Stimulated activated naive CD8-positive, alpha-beta T cell treated with anti-CD3 and anti-CD28 coated beads, Interleukin-15, Interleukin-2, amounts not matched to agents 100 ng/mL and 50 ng/mL, for 24 hours (primary cell): ENCODE measurements around the gene GPR61.

Experiments used
- H3K27ac Mint-ChIP-seq: one replicate; pipeline ENCODE4 v1.8.0; 2021; ENCODE audit warnings: mild to moderate bottlenecking, mixed read lengths
- H3K27me3 Mint-ChIP-seq: one replicate; pipeline ENCODE4 v1.8.0; 2021; ENCODE audit warnings: mixed read lengths
- H3K36me3 Mint-ChIP-seq: one replicate; pipeline ENCODE4 v1.8.0; 2021; ENCODE audit warnings: low read depth, mixed read lengths
- H3K4me1 Mint-ChIP-seq: one replicate; pipeline ENCODE4 v1.8.0; 2021; ENCODE audit warnings: low read depth, mixed read lengths
- H3K4me3 Mint-ChIP-seq: one replicate; pipeline ENCODE4 v1.8.0; 2021; ENCODE audit warnings: mild to moderate bottlenecking, mixed read lengths
- H3K9me3 Mint-ChIP-seq: one replicate; pipeline ENCODE4 v1.8.0; 2021; ENCODE audit warnings: mixed read lengths

Gene GPR61

DNA sequence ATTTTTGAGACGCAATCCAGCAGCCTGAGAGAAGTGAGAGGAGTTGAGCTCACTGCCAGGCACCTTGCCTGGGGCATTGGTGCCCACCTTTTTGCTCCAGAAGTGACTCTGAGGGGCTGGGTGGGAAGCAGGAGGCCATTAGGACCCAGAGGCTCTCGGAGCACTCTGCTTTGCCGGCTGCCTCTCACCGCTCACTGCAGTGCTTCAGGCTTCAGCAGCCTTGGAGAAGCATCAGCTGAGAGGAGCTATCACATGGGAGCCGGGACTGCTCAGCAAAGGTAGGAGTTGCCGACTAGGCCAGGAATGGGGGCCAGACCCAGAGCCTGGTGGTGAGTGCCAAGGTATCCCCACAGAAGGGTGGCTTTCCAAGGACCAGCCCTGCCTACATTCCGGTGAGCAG is at the start of gene GPR61:
TSS of gene GPR61 (plus strand) at position 197 of the 400 bp plus-strand sequence. CDS start 3,151 bp downstream, outside the sequence.
- Mint-ChIP-seq H3K9me3 (no peaks in the 10 kb centered on the region), H3K36me3 (no peaks in the 10 kb centered on the region), H3K27me3 (no peaks in the 10 kb centered on the region), H3K4me1 (no peaks in the 10 kb centered on the region), H3K4me3 (no peak within 1 kb of the TSS), H3K27ac (no peak within 1 kb of the TSS)

GRCh38 chr1:109490029-109490933 is 49.4 kb upstream of the GPR61 start:
- no peaks in the 10 kb centered on the region for H3K9me3 Mint-ChIP-seq

DNA sequence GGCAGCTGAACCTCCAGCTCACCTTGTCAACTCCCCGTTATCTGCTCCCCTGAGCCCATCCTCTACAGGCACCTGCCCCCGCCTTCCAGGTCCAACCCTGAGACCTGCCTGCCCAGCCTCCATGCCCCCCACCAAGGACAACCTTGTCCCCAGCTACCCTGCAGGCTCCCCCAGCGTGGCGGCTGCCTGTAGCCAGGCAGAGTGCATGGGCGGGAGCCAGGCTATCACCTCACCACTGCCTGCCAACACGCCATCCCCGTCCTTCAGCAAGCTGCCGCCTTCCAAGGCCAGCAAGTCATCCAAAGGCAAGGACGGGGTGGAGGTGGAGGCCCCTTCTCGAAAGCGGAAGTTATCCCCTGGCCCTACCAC is 48.8 kb upstream of the GPR61 start:
- Mint-ChIP-seq H3K27me3 (no peaks in the 10 kb centered on the region), H3K36me3 (peaks cover 11% of the 10 kb centered on the region), H3K9me3 (no peaks in the 10 kb centered on the region), H3K27ac (no peak overlapping the region), H3K4me1 (peaks cover 27% of the 10 kb centered on the region), H3K4me3 (no peak overlapping the region)

More at GRCh38 chr1:109490029-109490933, 49.4 kb upstream of the GPR61 start:
- Mint-ChIP-seq H3K4me3 (no peak overlapping the region), H3K4me1 (peaks cover 24% of the 10 kb centered on the region), H3K27me3 (no peaks in the 10 kb centered on the region), H3K36me3 (peaks cover 11% of the 10 kb centered on the region), H3K27ac (no peak overlapping the region)

DNA sequence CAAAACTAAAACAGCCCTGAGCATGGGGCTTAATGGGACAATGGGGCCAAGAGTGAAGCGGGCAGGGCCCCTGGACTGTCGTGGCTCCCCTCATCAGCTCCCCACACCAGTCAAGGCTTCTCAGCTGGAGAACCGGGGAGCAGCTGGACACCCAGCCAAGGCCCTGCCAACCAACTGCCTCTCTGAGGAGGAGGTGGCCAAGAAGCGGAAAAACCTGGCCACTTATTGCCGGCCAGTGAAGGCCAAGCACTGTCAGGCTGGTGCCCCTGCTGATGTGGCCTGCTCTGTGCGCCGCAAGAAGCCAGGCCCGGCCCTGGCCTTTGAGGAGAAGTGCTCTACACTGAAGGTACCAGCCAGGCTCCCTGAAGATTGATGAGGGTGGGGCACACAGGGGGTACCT is 48.3 kb upstream of the GPR61 start:
- Mint-ChIP-seq H3K36me3 (peaks cover 11% of the 10 kb centered on the region), H3K4me1 (peaks cover 30% of the 10 kb centered on the region), H3K27me3 (no peaks in the 10 kb centered on the region), H3K9me3 (no peaks in the 10 kb centered on the region), H3K27ac (no peak overlapping the region), H3K4me3 (no peak overlapping the region)

DNA sequence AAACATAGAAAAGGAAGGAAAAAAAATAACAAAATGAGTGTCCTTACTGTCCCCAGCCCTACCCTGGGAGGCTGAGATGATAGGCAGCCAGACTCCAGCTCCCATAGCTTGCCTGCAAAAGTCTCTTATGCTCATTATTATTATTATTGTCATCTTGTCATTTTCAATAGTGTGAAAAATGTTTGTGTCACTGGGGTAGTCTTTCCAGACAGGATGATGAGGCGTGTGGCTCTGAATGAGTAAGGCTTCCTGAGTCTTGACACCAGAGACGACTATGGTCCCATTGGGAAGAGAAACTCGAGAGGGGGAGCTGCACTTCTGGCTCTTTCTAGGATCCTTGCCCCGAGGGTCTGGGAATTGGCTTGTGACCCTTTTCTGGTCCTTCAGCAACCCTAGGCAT is 46.9 kb upstream of the GPR61 start:
- no peaks in the 10 kb centered on the region for H3K9me3 Mint-ChIP-seq
- no peaks in the 10 kb centered on the region for H3K27me3 Mint-ChIP-seq
- no peak overlapping the region for H3K27ac Mint-ChIP-seq
- peaks cover 11% of the 10 kb centered on the region for H3K36me3 Mint-ChIP-seq
- H3K4me3 Mint-ChIP-seq = no peak overlapping the region
- peaks cover 37% of the 10 kb centered on the region for H3K4me1 Mint-ChIP-seq

GRCh38 chr1:109493227-109493626 is 46.4 kb upstream of the GPR61 start:
- no peaks in the 10 kb centered on the region for H3K9me3 Mint-ChIP-seq
- no peak overlapping the region for H3K27ac Mint-ChIP-seq
- peaks cover 7% of the 10 kb centered on the region for H3K36me3 Mint-ChIP-seq

DNA sequence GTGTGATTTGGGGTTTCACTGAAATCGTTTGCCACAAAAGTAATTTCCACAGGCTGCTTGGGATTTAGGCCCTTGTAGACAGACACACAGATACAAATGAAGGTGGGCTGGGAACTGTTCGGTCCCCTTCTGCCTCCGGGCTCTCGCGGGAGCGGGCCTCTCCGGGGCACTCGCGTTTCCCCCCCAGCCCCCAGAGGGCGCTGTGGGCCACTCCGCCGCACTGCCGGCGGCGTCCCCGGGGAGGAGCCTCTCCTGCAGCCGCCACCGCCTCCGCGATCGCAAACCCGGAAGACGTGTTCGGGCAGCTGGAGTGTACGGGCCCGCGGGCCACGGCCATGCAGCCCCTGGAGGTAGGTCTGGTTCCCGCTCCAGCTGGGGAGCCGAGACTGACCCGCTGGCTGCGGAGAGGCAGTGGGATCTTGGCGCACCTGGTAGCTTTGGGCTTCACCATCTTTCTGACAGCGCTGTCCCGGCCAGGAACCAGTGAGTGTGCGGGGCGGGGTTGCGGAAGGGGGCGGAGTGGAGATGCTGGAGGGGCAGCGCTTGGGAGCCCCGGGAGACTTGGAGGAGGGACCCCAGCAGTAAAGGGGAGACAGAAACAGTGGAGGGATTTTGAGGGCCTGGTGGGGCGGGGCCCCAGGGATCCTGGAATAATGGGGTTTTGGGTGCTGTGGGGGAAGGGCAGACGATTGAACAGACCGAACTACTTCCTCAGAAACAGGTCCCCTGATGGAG is 45.7 kb upstream of the GPR61 start, which contains the start of gene CYB561D1:
TSS of gene CYB561D1 (plus strand) at position 290 of the 735 bp plus-strand sequence. CDS start at position 336, 46 bp downstream.
- Mint-ChIP-seq H3K27me3 (no peaks in the 10 kb centered on the region), H3K4me3 (peak within 1 kb of the TSS; percentile 95), H3K27ac (peak within 1 kb of the TSS; percentile 68), H3K36me3 (no peaks in the 10 kb centered on the region), H3K4me1 (peaks cover 48% of the 10 kb centered on the region), H3K9me3 (no peaks in the 10 kb centered on the region)

More at GRCh38 chr1:109493227-109493626, 46.4 kb upstream of the GPR61 start:
- peaks cover 41% of the 10 kb centered on the region for H3K4me1 Mint-ChIP-seq
- H3K4me3 Mint-ChIP-seq = peak overlapping the region; percentile 95
- H3K27me3 Mint-ChIP-seq = no peaks in the 10 kb centered on the region

DNA sequence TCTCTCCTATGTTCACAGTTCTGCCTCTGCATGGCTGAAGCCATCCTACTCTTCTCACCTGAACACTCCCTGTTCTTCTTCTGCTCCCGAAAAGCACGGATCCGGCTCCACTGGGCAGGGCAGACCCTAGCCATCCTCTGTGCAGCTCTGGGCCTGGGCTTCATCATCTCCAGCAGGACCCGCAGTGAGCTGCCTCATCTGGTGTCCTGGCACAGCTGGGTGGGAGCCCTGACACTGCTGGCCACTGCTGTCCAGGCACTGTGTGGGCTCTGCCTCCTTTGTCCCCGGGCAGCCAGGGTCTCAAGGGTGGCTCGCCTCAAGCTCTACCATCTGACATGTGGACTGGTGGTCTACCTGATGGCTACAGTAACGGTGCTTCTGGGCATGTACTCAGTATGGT is 43.9 kb upstream of the GPR61 start:
- Mint-ChIP-seq H3K27ac (peak overlapping the region; percentile 40), H3K4me3 (peak overlapping the region; percentile 95), H3K4me1 (peaks cover 65% of the 10 kb centered on the region), H3K9me3 (no peaks in the 10 kb centered on the region), H3K27me3 (no peaks in the 10 kb centered on the region), H3K36me3 (peaks cover 10% of the 10 kb centered on the region)

DNA sequence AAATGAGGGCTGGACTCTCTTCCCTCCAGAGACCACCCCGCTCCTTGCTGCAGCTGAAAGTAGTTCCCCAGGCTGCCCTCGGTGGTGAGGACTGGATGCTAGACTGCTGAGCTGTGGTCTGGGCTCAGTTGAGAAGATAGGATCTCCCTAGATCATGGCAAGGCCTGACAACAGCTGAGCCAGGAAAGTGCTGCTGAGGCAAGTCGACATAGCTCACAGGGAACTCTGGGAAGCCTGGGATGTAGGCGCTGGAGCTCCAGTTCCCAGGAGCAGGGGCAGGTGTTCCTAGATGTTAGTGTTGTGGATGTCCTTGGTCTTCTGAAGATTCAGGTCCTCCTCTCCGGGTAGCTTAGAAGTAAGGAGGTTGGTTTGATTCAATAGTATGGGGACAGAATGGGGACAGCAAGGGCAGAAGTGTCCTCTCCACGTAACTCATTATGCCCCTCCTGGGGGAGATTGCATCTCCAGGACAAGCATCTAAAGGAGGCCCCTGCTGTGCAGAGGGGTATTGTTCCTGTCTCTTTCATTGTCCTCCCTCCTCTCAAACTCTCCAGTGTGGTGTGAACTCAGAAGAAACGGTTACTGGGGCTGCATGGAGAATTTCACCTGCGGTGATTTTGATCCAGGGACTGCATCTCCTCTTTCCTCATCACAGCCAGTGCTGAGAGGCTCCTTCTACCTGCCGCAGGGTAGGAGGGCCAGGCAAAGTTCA is 42.1 kb upstream of the GPR61 start:
- Mint-ChIP-seq H3K36me3 (peaks cover 14% of the 10 kb centered on the region), H3K4me3 (no peak overlapping the region), H3K27ac (peak overlapping the region; percentile 38), H3K27me3 (no peaks in the 10 kb centered on the region), H3K9me3 (no peaks in the 10 kb centered on the region), H3K4me1 (peaks cover 83% of the 10 kb centered on the region)

DNA sequence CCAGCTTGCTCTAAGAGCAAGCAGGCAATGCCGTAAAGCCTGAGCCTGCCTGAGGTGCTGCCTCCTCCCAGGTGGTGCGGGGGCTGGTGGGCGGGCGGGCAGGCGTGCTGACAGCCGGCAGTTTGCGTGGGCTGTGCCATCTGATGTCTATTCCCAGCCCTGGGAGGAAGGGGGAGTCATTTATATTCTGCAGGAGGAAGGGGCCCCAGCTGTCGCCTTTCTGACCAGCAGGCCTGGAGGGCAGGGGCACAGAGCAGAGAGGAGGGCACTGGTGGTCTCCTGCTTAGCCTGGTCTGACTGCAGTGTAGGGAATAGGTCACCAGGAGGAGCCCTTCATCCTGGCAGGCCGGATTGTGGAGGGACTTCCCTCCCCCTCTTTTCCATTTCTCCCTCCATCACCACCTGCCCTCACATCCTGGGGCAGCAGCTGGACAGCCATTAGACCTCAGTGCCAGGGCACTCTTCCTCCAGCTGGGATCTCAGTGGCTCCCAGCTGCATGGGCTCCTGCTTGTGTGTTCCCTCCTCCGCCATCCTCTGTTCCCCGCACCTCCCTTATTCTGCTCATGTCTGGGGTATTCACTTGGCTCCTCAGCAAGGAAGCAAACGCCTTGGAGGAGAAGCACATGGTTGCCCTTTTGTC is 41.4 kb upstream of the GPR61 start:
- peak overlapping the region; percentile 13 for H3K4me3 Mint-ChIP-seq
- peak overlapping the region; percentile 38 for H3K27ac Mint-ChIP-seq
- H3K27me3 Mint-ChIP-seq = no peaks in the 10 kb centered on the region
- H3K36me3 Mint-ChIP-seq = peaks cover 14% of the 10 kb centered on the region
- peaks cover 88% of the 10 kb centered on the region for H3K4me1 Mint-ChIP-seq
- no peaks in the 10 kb centered on the region for H3K9me3 Mint-ChIP-seq

DNA sequence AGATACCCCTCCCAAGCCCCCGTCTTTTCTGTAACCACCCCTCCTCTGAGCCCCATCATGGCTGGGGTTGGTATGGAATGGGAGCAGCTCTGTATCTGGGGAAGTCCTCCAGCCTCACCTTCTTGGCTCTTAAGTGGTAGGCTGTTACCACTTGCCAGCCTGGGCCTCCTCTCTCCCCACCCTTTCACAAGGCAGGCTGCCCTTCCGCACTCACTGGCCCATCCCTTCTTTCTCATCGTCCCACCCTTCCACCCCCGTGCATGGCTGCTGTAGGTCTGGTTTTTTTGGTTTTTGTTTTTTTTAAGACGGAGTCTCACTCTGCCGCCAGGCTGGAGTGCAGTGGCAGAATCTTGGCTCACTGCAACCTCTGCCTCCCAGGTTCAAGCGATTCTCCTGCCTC is 40.6 kb upstream of the GPR61 start:
- Mint-ChIP-seq H3K4me1 (peaks cover 92% of the 10 kb centered on the region), H3K36me3 (peaks cover 14% of the 10 kb centered on the region), H3K4me3 (no peak overlapping the region), H3K27me3 (no peaks in the 10 kb centered on the region), H3K27ac (peak overlapping the region; percentile 61), H3K9me3 (no peaks in the 10 kb centered on the region)

GRCh38 chr1:109499661-109500536 is 39.8 kb upstream of the GPR61 start:
- Mint-ChIP-seq H3K27ac (peak overlapping the region; percentile 58), H3K27me3 (no peaks in the 10 kb centered on the region), H3K4me1 (peaks cover 92% of the 10 kb centered on the region), H3K4me3 (no peak overlapping the region), H3K9me3 (no peaks in the 10 kb centered on the region), H3K36me3 (peaks cover 14% of the 10 kb centered on the region)

GRCh38 chr1:109500941-109501381 is 38.7 kb upstream of the GPR61 start:
- peak overlapping the region; percentile 61 for H3K27ac Mint-ChIP-seq

More at GRCh38 chr1:109500941-109501381, 38.7 kb upstream of the GPR61 start:
- no peaks in the 10 kb centered on the region for H3K9me3 Mint-ChIP-seq
- no peak overlapping the region for H3K4me3 Mint-ChIP-seq
- H3K36me3 Mint-ChIP-seq = peaks cover 14% of the 10 kb centered on the region
- no peaks in the 10 kb centered on the region for H3K27me3 Mint-ChIP-seq
- H3K4me1 Mint-ChIP-seq = peaks cover 91% of the 10 kb centered on the region
